Activated CD4-positive, alpha-beta T cell treated with anti-CD3 and anti-CD28 coated beads for 36 hours (primary cell): Measurements from ENCODE around the gene PSMA2. TPM values are rescaled to one million over a fixed set of nuclear protein-coding genes. Genes with fewer than 3 reads are reported as not detected.

Experiments used
- ATAC-seq: fragments of 200-7000 bp; cut with Tn5 transposase; one replicate; pipeline ENCODE4 v1.10.0; 2021; ENCODE audit warnings: mild to moderate bottlenecking, moderate library complexity
- CTCF ChIA-PET: fragments of 350-600 bp; sonication (Branson Sonifier 250); formaldehyde crosslinking; loops from one replicate; lab custom pipeline; 2021; ENCODE audit warnings: antibody characterized with exemption; lab: Charles Lee
- POLR2A ChIA-PET: fragments of 350-600 bp; sonication (Branson Sonifier 250); formaldehyde crosslinking; loops from one replicate; lab custom pipeline; 2021; ENCODE audit warnings: antibody characterized with exemption, inconsistent platforms; lab: Charles Lee
- DNase-seq: peaks from one replicate; pipeline ENCODE4 v3.0.0-alpha.2; 2020
- H3K27ac Mint-ChIP-seq: one replicate; pipeline ENCODE4 v1.8.0; 2021; ENCODE audit warnings: mixed read lengths
- H3K27me3 Mint-ChIP-seq: one replicate; pipeline ENCODE4 v1.8.0; 2021; ENCODE audit warnings: mixed read lengths
- H3K36me3 Mint-ChIP-seq: one replicate; pipeline ENCODE4 v1.8.0; 2021; ENCODE audit warnings: low read depth, mixed read lengths
- H3K4me1 Mint-ChIP-seq: one replicate; pipeline ENCODE4 v1.8.0; 2021; ENCODE audit warnings: mixed read lengths
- H3K4me3 Mint-ChIP-seq: one replicate; pipeline ENCODE4 v1.8.0; 2021; ENCODE audit warnings: mild to moderate bottlenecking, moderate library complexity, mixed read lengths
- H3K9me3 Mint-ChIP-seq: one replicate; pipeline ENCODE4 v1.8.0; 2021; ENCODE audit warnings: low read depth, mixed read lengths
- intact Hi-C, 2 experiments: fragments of 100-400 bp; cut with DNase I in 1 of 2; cut with micrococcal nuclease in 1 of 2; formaldehyde crosslinking; loops; one replicate each; pipeline versions ENCODE4 v1.14.2 to v1.15.1; 2022 to 2024; cut with DNase I, micrococcal nuclease
- total RNA-seq, 2 experiments: library from RNA; stranded (reverse); gene quantifications; one replicate each; pipeline ENCODE4 v1.2.3, GENCODE V29; 2021

Gene PSMA2
- total RNA-seq, 2 experiments from 2014 or later, result 109 to 217 TPM

DNA sequence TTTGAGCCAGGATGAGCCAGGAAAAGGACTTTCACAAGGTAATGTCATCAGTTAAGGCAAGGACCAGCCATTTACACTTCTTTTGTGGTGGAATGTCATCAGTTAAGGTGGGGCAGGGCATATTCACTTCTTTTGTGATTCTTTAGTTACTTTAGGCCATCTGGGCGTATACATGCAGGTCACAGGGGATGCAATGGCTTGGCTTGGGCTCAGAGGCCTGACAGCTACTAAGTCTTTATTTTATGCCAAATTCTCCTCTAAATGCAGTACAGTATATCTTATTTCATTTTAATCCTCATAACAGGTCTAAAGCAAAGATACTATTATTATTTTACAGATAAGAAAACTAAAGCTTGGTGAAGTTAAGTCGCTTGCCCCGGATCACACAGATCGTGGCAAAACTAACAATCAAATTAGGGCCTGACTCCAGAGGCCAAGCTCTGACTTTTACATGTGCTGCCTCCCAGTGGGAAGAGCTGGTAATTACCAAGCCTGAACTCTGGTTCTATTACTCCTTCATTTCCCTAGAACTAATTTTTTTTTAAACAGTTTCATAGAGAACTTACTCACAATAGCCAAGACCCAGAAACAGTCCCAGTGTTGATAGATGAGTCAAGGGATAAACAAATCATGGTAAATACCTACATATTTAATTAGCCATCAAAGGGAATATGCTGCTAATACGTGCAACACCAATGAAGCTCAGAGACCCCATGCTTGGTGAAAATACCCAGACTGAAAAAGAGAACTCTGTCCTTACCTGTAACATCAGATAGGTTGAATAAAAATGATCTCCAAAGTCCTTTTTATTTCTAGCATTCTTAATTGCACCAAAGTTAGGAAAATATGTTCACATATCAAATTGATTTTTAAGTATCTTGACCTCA, 55.5 kb downstream of the PSMA2 start:
- POLR2A ChIA-PET, result interaction anchor here (0.5 to 0.6 kb wide), 2 partner anchors 14 to 31 kb away, joined by 3 to 4 read pairs; no protein-coding TSS in a partner anchor
- ATAC-seq, result peak; percentile 73
- Mint-ChIP-seq H3K27ac (no peak overlapping the region), H3K36me3 (no peaks in the 10 kb centered on the region), H3K27me3 (no peaks in the 10 kb centered on the region), H3K4me1 (no peaks in the 10 kb centered on the region), H3K4me3 (no peak overlapping the region), H3K9me3 (no peaks in the 10 kb centered on the region)
- CTCF ChIA-PET, result interaction anchor here (0.6 to 2.7 kb wide), 17 partner anchors 9 to 936 kb away, joined by 3 to 16 read pairs (median 4); no protein-coding TSS in a partner anchor
- peak; percentile 80 for DNase-seq
- intact Hi-C loops, result loop anchor here in 1 of 2 experiments (2.0 to 5.0 kb wide), 3 partner anchors 864 to 936 kb away; no protein-coding TSS in a partner anchor

DNA sequence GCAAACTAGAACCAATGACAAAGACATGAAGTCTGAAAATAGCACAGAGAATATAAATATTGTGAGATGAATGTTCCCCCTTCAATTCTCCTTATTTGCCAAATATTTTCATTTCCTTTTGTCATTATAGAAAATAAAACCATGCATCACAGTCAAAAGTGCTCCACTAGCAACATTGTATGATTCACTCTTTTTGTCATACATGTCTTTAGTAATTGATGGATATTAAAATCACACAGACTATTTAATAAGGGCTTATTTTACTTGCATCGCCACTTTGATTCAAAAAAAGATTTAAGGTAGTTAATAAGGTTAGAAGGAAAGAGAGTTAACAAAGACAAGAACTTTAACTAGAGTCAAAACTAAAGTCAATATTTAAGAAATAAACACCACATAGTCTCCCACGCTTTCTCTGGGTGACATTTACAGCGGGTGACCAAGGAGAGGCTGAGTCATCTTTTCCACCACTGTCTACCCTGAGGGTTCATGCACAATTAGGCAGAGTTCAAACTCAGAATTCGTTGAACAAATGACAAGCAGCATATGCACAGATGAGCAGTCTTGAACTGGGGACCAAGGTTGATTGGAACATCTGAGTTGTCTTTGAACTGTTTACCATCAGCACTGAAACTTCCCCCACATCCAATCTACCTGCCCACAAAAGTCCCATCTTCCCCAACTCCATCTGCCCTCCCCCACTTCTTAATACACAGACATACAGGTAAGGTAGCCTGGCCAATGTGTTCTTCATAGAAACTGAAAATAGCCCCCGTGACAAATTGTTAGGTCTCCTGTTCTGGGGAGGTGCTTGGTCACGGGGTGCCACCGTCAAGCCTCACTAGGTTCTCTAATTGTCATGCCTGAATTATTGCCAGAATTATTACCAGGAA, 62.6 kb downstream of the PSMA2 start:
- ChIA-PET POLR2A (no interaction called here), CTCF (no interaction called here)
- intact Hi-C loops, result loop anchor here in 1 of 2 experiments (1.0 to 10.0 kb wide), 3 partner anchors 43 to 987 kb away; partner anchors contain the start of gene C7orf25
- H3K36me3 Mint-ChIP-seq, result peaks cover 5% of the 10 kb centered on the region
- DNase-seq (peak; percentile 76), ATAC-seq (peak; percentile 96)
- peak overlapping the region; percentile 1 for H3K4me3 Mint-ChIP-seq
- H3K4me1 Mint-ChIP-seq, result peaks cover 20% of the 10 kb centered on the region
- peaks cover 4% of the 10 kb centered on the region for H3K9me3 Mint-ChIP-seq
- peaks cover 17% of the 10 kb centered on the region for H3K27me3 Mint-ChIP-seq
- peak overlapping the region; percentile 53 for H3K27ac Mint-ChIP-seq

DNA sequence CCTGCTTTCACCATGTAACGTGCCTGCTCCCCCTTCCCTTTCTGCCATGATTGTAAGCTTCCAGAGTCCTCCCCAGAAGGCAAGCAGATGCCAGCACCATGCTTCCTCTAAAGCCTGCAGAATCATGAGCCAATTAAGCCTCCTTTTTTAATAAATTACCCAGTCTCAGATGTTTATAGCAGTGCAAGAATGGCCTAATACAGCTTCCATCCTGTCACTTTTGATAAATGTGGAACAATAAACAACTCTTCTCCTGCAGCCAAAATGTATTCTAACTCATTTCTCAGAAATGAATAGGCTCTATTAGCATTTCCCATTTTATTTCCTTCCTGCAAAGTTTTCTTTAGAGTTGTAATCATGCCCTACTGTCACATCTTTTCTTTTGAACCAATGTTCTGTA, 63.5 kb downstream of the PSMA2 start:
- intact Hi-C loops, result loop anchor here in 1 of 2 experiments (5.0 to 10.0 kb wide), 2 partner anchors 394 to 986 kb away; no protein-coding TSS in a partner anchor
- ATAC-seq, result no peak
- ChIA-PET CTCF (no interaction called here), POLR2A (no interaction called here)
- DNase-seq, result no peak
- H3K9me3 Mint-ChIP-seq, result peaks cover 11% of the 10 kb centered on the region
- peaks cover 7% of the 10 kb centered on the region for H3K36me3 Mint-ChIP-seq
- no peak overlapping the region for H3K27ac Mint-ChIP-seq
- H3K4me3 Mint-ChIP-seq, result peak overlapping the region; percentile 17
- peaks cover 20% of the 10 kb centered on the region for H3K4me1 Mint-ChIP-seq
- H3K27me3 Mint-ChIP-seq, result peaks cover 24% of the 10 kb centered on the region

Other genes with a start within 250 kb of the PSMA2 start
- 1 to 10 TPM; 2.7 to 5.4 TPM for gene C7orf25, start 20.1 kb downstream of the PSMA2 start, total RNA-seq
- gene MRPL32, start 202 bp upstream of the PSMA2 start, total RNA-seq, result 10 to 100 TPM; 74.7 to 75.5 TPM
- not detected for gene HECW1, start 180.5 kb upstream of the PSMA2 start, total RNA-seq